ENCODE measurements around the gene DPY30.

Gene DPY30

GRCh38 chr2:32039447-32040219, at the start of gene DPY30:
TSS of gene DPY30 (minus strand) at chr2:32039805. CDS start at chr2:32039456, 349 bp downstream.
- DNase-seq (ENCODE audit: low read depth in 2 of 2), result peak; percentile 94 to 96
- peak within 1 kb of the TSS; percentile 90 to 95 for H3K4me3 ChIP-seq (replicated peaks in 1 of 2; ENCODE audit: low read depth in 2 of 2, low read length in 2 of 2)
- TF ChIP-seq CTCF (IDR thresholded peaks at IDR 0.05; ENCODE audit: low read depth, low read length), result no peak

- TF ChIP-seq CTCF (IDR thresholded peaks at IDR 0.05; ENCODE audit: low read depth, low read length), result no peak
- no peak for DNase-seq (ENCODE audit: low read depth in 2 of 2)
- no peak overlapping the region for H3K4me3 ChIP-seq (replicated peaks in 1 of 2; ENCODE audit: low read depth in 2 of 2, low read length in 2 of 2)
Observed at GRCh38 chr2:32074134-32074506, 34.5 kb upstream of the DPY30 start.

GRCh38 chr2:32067549-32067948, 27.9 kb upstream of the DPY30 start:
- no peak for TF ChIP-seq CTCF (IDR thresholded peaks at IDR 0.05; ENCODE audit: low read depth, low read length)
- no peak overlapping the region for H3K4me3 ChIP-seq (replicated peaks in 1 of 2; ENCODE audit: low read depth in 2 of 2, low read length in 2 of 2)
- no peak for DNase-seq (ENCODE audit: low read depth in 2 of 2)

- no peak for DNase-seq (ENCODE audit: low read depth in 2 of 2)
- H3K4me3 ChIP-seq (replicated peaks in 1 of 2; ENCODE audit: low read depth in 2 of 2, low read length in 2 of 2), result peak overlapping the region; percentile 66 to 82
- TF ChIP-seq CTCF (IDR thresholded peaks at IDR 0.05; ENCODE audit: low read depth, low read length), result no peak
Observed at GRCh38 chr2:32064713-32065112, 25.1 kb upstream of the DPY30 start.

GRCh38 chr2:32064021-32064601, 24.5 kb upstream of the DPY30 start:
- TF ChIP-seq CTCF (IDR thresholded peaks at IDR 0.05; ENCODE audit: low read depth, low read length), result no peak
- peak in 1 of 2 donors; percentile 1 for DNase-seq (ENCODE audit: low read depth in 2 of 2)
- peak overlapping the region; percentile 66 to 82 for H3K4me3 ChIP-seq (replicated peaks in 1 of 2; ENCODE audit: low read depth in 2 of 2, low read length in 2 of 2)

DNA sequence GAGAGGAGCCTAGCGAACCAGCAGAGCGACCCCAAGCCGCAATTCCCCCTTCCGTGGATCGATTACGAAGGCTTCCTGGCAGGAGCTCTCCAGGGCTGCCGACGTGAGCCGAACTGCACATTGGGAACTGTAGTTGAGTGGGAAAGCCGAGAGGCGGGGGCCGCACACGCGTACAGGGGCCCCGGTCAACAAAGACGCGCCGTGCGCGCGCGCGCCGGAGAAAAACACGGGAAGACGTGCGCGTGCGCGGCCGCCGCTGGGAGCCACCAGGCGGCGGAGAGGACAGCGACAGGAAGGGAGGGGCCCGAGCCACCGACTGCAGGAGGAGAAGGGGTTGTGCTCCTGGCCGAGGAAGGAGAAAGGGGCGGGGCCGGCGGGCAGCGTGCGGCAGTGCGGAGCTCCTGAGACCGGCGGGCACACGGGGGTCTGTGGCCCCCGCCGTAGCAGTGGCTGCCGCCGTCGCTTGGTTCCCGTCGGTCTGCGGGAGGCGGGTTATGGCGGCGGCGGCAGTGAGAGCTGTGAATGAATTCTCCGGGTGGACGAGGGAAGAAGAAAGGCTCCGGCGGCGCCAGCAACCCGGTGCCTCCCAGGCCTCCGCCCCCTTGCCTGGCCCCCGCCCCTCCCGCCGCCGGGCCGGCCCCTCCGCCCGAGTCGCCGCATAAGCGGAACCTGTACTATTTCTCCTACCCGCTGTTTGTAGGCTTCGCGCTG, 23.9 kb upstream of the DPY30 start, which contains the start of gene SPAST:
Gene SPAST, plus strand, starts transcription at position 247 of the 711 bp plus-strand sequence. Its CDS starts 276 bp downstream, at position 523.
- H3K4me3 ChIP-seq (replicated peaks in 1 of 2; ENCODE audit: low read depth in 2 of 2, low read length in 2 of 2), result peak within 1 kb of the TSS; percentile 66 to 82
- peak; percentile 96 to 97 for DNase-seq (ENCODE audit: low read depth in 2 of 2)
- peak; percentile 45 for TF ChIP-seq CTCF (IDR thresholded peaks at IDR 0.05; ENCODE audit: low read depth, low read length)

Data from cardiac fibroblast (primary cell).